ENCODE results near the gene LIFR. TPM values are rescaled to one million over a fixed set of nuclear protein-coding genes. Genes with fewer than 3 reads are reported as not detected.
A peak's percentile ranks its signal among the peaks of the same experiment; 100 is the strongest.

LIFR gene
- polyA plus RNA-seq, 12 donors: 39.0 to 63.8 (median 44.4) TPM; not detected in 1

- no peak for DNase-seq
Observed at GRCh38 chr5:38466424-38467189, 89.8 kb downstream of the LIFR start.

- DNase-seq: no peak
Observed at GRCh38 chr5:38465702-38466423, 90.6 kb downstream of the LIFR start.

- DNase-seq: no peak
Observed at GRCh38 chr5:38465061-38465460, 91.4 kb downstream of the LIFR start.

GRCh38 chr5:38463634-38464521 lies 92.6 kb downstream of the LIFR start:
- peak; percentile 58 for DNase-seq

DNA sequence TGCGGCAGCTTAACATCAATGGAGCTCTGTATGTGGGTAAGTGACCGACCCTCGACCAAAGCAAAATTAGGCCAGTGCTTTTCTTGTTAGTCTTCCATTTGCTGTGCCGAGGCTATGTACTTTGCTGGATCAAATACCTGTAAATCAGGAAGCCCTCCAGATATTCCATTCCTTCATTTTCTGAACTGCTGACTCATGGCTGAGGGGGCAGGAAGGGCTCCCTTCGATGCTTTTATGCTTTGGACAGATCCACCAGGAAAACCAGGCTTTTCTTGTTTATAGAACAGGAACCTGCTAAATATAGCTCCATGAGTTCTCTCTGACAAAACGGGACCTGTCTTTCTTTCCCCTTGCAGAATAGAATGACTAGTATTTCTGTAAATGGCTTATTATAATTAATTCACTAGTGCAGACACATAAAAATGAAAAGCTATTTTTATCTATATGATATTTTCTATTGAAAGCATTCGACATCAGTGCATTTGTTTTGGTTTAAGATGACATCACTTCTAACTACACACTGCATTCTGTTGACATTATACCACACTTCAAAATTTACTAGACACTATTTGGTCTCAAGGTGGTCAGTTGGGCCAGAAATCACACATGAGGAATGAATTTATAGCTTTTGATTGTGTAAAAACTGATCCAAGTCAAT lies 93.3 kb downstream of the LIFR start:
- no peak for DNase-seq

GRCh38 chr5:38458174-38458573 lies 98.3 kb downstream of the LIFR start:
- DNase-seq: no peak

GRCh38 chr5:38456657-38457399 lies 99.6 kb downstream of the LIFR start:
- no peak for DNase-seq

DNA sequence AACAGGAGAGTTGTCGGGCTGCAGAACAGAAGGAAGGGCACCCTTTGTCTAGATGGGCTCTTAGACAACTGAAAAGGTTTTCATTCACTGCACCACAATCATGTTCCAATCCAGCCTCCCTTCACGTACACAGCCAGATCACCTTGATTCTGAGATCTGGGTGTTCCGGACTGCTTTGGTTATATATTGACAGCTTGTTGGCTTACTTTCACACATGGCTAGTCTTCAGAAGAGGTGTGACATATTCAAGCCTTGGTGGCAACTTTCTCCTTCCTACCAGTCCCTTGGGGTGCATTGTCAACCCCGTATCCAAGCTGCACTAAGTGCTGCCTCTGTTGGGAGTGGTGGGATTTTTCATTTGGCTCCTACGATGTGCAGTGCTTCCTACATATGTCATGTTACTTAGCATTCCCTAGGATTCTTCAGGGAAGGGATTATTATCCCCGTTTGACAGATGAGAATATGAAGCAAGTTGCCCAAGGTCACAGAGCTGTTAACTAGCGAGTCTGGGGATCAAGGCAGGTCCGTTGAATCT lies 100.6 kb downstream of the LIFR start:
- no peak for DNase-seq

DNA sequence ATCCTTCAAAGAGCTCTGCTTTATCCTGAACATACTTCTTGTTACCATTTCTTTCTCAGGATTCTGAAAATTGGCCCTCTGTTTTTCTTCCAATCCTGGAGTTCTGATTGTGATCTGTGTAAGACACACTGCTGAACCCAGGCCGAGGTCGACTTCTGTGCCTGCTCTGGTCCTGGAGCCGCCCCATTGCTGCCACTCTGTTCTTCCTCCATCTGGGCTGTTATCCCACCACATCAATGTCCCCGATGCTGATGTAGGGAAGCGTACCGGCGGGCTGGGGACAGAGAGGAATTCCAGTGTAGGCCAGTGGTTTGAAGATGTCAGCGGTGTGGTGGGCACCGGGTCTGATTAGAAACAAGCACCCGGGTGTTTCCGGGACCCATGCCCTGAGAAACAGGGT lies 102.5 kb downstream of the LIFR start:
- DNase-seq: no peak

GRCh38 chr5:38453506-38453905 lies 102.9 kb downstream of the LIFR start:
- DNase-seq: no peak

DNA sequence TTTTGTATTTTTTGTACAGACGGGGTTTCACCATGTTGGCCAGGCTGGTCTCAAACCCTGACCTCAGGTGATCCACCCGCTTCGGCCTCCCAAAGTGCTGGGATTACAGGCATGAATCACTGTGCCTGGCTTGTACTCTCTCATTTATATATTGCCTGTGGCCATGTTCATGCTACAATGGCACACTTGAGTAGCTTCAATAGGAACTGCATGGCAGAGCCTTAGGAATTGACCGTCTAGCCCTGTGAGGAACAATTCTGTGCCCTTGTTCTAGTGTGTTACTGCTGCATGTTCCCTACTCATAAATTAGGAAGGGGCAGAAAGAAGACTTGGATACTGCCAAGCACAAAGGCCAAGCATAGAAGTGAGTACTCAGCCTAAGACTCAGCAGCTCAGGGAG lies 104.2 kb downstream of the LIFR start:
- DNase-seq: no peak

DNA sequence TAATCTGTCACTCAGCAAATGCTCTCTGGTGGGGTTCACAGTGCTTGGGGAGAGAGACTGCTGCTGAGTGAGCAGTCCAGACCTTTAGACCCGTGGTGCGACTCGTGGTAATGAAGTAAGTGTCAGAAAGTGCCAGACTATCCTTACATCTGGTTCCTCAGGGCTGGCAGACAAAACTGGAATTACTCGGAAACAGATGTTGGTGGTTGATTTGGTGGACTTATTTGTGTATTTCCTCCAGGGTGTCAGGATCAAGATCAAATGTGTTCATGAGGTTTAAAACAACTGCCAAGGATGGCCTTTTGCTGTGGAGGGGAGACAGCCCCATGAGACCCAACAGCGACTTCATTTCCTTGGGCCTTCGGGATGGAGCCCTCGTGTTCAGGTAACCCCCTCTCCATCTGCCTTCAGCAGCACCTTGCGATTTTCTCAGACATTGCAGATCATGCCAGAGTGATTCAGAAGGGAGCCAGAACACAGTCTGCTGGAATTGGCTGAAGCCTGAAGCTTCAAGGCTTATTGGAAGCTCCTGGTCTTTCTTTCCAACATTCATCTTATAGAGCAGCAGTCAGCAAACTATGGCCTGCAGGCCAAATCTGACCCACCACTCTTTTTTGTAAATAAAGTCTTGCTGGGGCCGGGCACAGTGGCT lies 105.2 kb downstream of the LIFR start:
- peak; percentile 52 for DNase-seq

DNA sequence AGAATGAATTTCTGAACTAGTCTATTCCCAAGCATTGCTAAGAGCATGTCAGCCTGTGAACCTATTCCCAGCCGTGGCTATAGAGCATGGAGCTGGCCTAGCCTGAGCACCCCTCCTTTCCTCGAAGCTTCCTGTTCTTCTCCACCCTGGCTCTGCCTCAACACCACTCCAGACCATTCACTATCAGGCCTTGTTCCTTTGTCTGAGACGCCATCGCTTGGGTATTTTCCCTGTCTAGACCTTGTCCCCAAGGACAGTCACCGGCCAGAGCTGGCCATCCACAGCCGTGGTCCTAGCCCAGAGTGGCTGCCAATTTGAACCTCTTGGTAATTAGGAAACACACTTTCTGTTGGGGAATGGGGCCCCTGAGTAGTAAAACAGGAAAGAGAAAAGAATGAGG lies 105.8 kb downstream of the LIFR start:
- no peak for DNase-seq

DNA sequence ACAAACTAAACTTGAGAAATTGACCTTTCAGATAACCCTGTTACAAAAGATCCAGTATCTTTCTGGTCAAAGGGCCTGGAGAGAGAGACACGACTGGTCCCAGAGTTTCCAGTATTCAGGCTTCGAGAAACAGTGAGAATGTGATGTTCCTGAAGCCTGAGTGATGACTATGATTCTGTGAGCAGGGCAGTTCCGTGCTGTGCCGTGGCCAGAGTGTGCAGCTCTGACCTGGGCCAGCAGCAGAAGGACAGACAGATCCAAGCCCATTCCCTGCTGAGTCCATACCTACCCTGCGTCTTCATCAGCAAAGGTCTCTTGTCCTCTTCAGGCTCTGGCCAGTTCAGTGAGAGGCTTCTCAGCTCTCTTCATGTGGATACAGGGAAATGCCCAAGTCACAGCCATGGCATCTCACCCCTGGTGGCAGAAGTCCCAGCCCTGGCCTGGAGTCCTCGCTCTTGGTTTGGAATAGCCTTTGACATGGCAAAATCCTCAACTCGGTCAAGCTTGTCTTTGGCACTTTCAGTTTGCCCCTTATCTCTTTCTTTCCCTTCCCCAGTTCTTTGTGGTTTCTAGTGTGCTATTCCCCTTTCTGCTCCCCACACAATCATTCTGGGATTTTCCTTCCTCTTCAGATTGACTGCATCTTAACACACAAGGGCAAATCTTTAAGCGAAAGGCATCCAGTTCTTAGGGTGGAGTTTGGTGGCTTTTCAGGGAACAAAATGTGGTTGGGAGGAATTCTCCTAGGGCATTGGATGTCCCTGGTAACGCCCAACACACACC lies 107.7 kb downstream of the LIFR start:
- no peak for DNase-seq

DNA sequence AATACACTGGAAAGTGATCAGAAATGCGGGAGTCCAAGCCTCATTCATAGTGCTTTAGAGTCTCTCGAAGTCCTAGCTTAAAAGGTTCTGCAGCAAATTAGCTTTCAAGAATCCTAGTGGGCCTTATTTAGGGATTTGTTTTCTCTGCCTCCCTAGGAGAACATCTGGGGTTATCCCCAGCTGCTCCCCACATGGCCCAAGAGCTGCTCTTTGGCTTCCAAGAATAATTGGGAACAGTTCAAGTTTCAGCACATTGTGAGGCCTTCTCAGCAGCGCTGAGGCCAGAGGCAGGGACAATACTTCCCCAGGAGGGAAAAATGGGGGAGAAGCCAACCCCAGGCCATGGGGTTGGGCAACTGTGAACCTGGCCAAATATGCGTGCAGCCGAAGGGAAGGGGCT lies 108.7 kb downstream of the LIFR start:
- DNase-seq: peak; percentile 84

GRCh38 chr5:38447056-38447455 lies 109.4 kb downstream of the LIFR start:
- DNase-seq: no peak

GRCh38 chr5:38446029-38446522 lies 110.4 kb downstream of the LIFR start:
- no peak for DNase-seq

DNA sequence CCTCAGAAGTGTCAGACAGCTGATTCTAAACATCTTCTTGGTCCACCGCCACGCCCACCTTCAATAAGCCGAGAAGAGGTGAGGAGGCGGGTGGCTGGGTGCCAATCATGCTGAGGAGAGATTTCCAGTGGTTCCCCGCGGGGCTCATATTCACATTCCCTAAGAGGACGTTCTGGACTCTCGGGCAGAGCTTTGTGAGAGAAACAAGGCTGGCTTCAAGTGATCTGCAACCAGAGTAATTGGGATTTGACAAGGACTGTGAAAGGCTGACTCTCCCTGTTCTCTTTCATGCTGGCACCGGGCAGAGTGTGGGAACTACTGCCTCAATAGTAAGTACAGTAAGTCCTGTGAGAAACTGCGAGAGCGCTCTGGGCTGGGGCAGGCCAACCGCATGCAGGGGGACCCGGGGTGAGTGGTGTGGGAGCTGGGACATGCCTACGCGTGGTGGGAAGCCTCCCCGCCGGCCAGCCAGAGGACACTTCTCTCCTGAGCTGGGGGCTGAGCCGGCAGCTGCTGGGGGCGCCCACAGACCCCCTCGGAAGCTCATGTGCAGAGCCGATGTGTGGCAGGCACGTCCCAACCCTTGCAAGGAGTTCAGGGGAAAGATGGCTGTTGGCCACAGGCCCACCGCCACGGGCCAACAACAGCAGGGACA lies 110.9 kb downstream of the LIFR start:
- DNase-seq: no peak

DNA sequence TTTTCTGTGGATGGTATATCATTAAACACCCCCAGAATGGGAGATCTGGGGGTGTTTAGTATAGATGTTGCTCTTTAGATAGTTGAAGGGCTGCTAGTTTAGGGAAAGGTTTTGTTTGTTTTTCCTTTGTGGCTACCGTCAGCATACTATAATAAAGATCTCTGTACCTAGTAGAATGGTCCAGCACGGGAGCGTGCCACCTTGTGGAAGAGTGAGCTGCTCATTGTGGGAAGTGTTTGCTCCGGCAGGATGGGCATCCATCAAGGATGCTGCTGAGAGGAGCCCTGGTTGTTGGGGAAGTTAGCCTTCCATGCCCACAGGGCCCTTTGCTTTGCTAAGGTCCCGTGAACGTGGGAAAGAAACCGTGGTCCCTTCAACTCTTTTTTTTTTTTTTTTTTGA lies 113.1 kb downstream of the LIFR start:
- DNase-seq: no peak
